ENCODE results near the gene CORIN. TPM values are rescaled to one million over a fixed set of nuclear protein-coding genes. Genes with fewer than 3 reads are reported as not detected.

The CORIN gene
- polyA plus RNA-seq, 1 donor (not counting 4 experiments of a cell fraction or from before 2014, with no cell fraction given): 0.14 TPM

- H3K4me2 ChIP-seq (ENCODE audit: control insufficient read depth, extremely low read depth, insufficient read depth, low read depth, low read length): no peak overlapping the region
- TF ChIP-seq CTCF (optimal IDR thresholded peaks at IDR 0.05 in 1 of 3, IDR thresholded peaks at IDR 0.05 in 1 of 3, conservative IDR thresholded peaks at IDR 0.05 in 1 of 3; ENCODE audit: extremely low read depth in 1 of 3, insufficient read depth in 2 of 3, low read length in 3 of 3): no peak
- no peak for TF ChIP-seq EZH2 (IDR thresholded peaks at IDR 0.05; ENCODE audit: low read length)
- H3K27ac ChIP-seq (ENCODE audit: control insufficient read depth, insufficient read depth, low read length): no peak overlapping the region
- FAIRE-seq (no peak), DNase-seq (ENCODE audit: low read depth, low spot score) (no peak)
- no peak overlapping the region for H3K9ac ChIP-seq (ENCODE audit: control insufficient read depth, extremely low read depth, insufficient read depth, low read length)
- H3K9me3 ChIP-seq (ENCODE audit: control insufficient read depth, low read depth, low read length): no peaks in the 10 kb centered on the region
- no peak overlapping the region for H2AFZ ChIP-seq (ENCODE audit: control insufficient read depth, low read length)
- H3K79me2 ChIP-seq (ENCODE audit: control insufficient read depth, insufficient read depth, low read length): no peaks in the 10 kb centered on the region
- no peaks in the 10 kb centered on the region for H3K4me1 ChIP-seq (ENCODE audit: control insufficient read depth, extremely low read depth, insufficient read depth, low read length)
- no peaks in the 10 kb centered on the region for H3K9me1 ChIP-seq (ENCODE audit: control insufficient read depth, extremely low read depth, insufficient read depth, low read length)
- dilution Hi-C loops (cut with MboI; ENCODE audit: extremely low pct_ligation_motif_present, low sequenced_read_pairs): no loop called here
- no peaks in the 10 kb centered on the region for H4K20me1 ChIP-seq (ENCODE audit: control insufficient read depth, extremely low read depth, insufficient read depth, low read length)
- no peaks in the 10 kb centered on the region for H3K36me3 ChIP-seq (ENCODE audit: control insufficient read depth in 2 of 2, extremely low read depth in 1 of 2, insufficient read depth in 2 of 2, low read length in 2 of 2)
- H3K4me3 ChIP-seq (ENCODE audit: control insufficient read depth in 2 of 3, extremely low read depth in 1 of 3, insufficient read depth in 2 of 3, low read depth in 1 of 3, low read length in 3 of 3): no peak overlapping the region
- peaks cover 3% of the 10 kb centered on the region for H3K27me3 ChIP-seq (ENCODE audit: control insufficient read depth, extremely low read depth, insufficient read depth, low read length)
Measured at GRCh38 chr4:47695260-47695659, 142.6 kb downstream of the CORIN start.

GRCh38 chr4:47694322-47694721, 143.5 kb downstream of the CORIN start:
- FAIRE-seq (no peak), DNase-seq (ENCODE audit: low read depth, low spot score) (no peak)
- Histone ChIP-seq H2AFZ (ENCODE audit: control insufficient read depth, low read length) (no peak overlapping the region), H3K27me3 (ENCODE audit: control insufficient read depth, extremely low read depth, insufficient read depth, low read length) (peaks cover 3% of the 10 kb centered on the region), H3K9me3 (ENCODE audit: control insufficient read depth, low read depth, low read length) (no peaks in the 10 kb centered on the region), H3K9ac (ENCODE audit: control insufficient read depth, extremely low read depth, insufficient read depth, low read length) (no peak overlapping the region), H3K36me3 (ENCODE audit: control insufficient read depth in 2 of 2, extremely low read depth in 1 of 2, insufficient read depth in 2 of 2, low read length in 2 of 2) (no peaks in the 10 kb centered on the region), H4K20me1 (ENCODE audit: control insufficient read depth, extremely low read depth, insufficient read depth, low read length) (no peaks in the 10 kb centered on the region), H3K4me1 (ENCODE audit: control insufficient read depth, extremely low read depth, insufficient read depth, low read length) (no peaks in the 10 kb centered on the region), H3K9me1 (ENCODE audit: control insufficient read depth, extremely low read depth, insufficient read depth, low read length) (no peaks in the 10 kb centered on the region), H3K79me2 (ENCODE audit: control insufficient read depth, insufficient read depth, low read length) (no peaks in the 10 kb centered on the region), H3K4me2 (ENCODE audit: control insufficient read depth, extremely low read depth, insufficient read depth, low read depth, low read length) (no peak overlapping the region), H3K4me3 (ENCODE audit: control insufficient read depth in 2 of 3, extremely low read depth in 1 of 3, insufficient read depth in 2 of 3, low read depth in 1 of 3, low read length in 3 of 3) (no peak overlapping the region), H3K27ac (ENCODE audit: control insufficient read depth, insufficient read depth, low read length) (no peak overlapping the region)
- dilution Hi-C loops (cut with MboI; ENCODE audit: extremely low pct_ligation_motif_present, low sequenced_read_pairs): no loop called here
- TF ChIP-seq EZH2 (IDR thresholded peaks at IDR 0.05; ENCODE audit: low read length) (no peak), CTCF (optimal IDR thresholded peaks at IDR 0.05 in 1 of 3, IDR thresholded peaks at IDR 0.05 in 1 of 3, conservative IDR thresholded peaks at IDR 0.05 in 1 of 3; ENCODE audit: extremely low read depth in 1 of 3, insufficient read depth in 2 of 3, low read length in 3 of 3) (no peak)

All from keratinocyte (primary cell).